ENCODE data around the gene ITPR2. TPM values are rescaled to one million over a fixed set of nuclear protein-coding genes. Genes with fewer than 3 reads are reported as not detected.
"Not testable (repeated sequence)": the region's sequence is repeated elsewhere in the genome, so short reads cannot be mapped to it uniquely, and the experiment has no call there.

ITPR2 gene
- total RNA-seq, 4 donors from 2014 or later: 32.6 to 87.5 (median 51.9) TPM

GRCh38 chr12:26730481-26731350 is 102.3 kb downstream of the ITPR2 start:
- no peaks in the 10 kb centered on the region for H3K4me1 ChIP-seq
- TF ChIP-seq POLR2A (IDR thresholded peaks at IDR 0.05) (no peak), CTCF (IDR thresholded peaks at IDR 0.05) (no peak)
- H3K4me3 ChIP-seq: no peak overlapping the region
- no peaks in the 10 kb centered on the region for H3K9me3 ChIP-seq
- no peak for DNase-seq
- H3K36me3 ChIP-seq: no peaks in the 10 kb centered on the region
- H3K27me3 ChIP-seq: no peaks in the 10 kb centered on the region
- H3K27ac ChIP-seq: no peak overlapping the region

- not testable (repeated sequence) for H3K4me3 ChIP-seq, H3K36me3 ChIP-seq, H3K4me1 ChIP-seq, H3K27ac ChIP-seq, DNase-seq, H3K9me3 ChIP-seq, H3K27me3 ChIP-seq
These were observed 103.8 kb downstream of the ITPR2 start for GRCh38 chr12:26729137-26729671.

- Histone ChIP-seq H3K4me3 (no peak overlapping the region), H3K4me1 (no peaks in the 10 kb centered on the region), H3K27ac (no peak overlapping the region), H3K9me3 (no peaks in the 10 kb centered on the region), H3K36me3 (no peaks in the 10 kb centered on the region), H3K27me3 (no peaks in the 10 kb centered on the region)
- TF ChIP-seq POLR2A (IDR thresholded peaks at IDR 0.05) (no peak), CTCF (IDR thresholded peaks at IDR 0.05) (no peak)
- no peak for DNase-seq
These were observed 104.6 kb downstream of the ITPR2 start for GRCh38 chr12:26728205-26729050.

GRCh38 chr12:26727482-26728204 is 105.4 kb downstream of the ITPR2 start:
- no peaks in the 10 kb centered on the region for H3K9me3 ChIP-seq
- no peak for TF ChIP-seq POLR2A (IDR thresholded peaks at IDR 0.05)
- no peak for TF ChIP-seq CTCF (IDR thresholded peaks at IDR 0.05)
- no peaks in the 10 kb centered on the region for H3K36me3 ChIP-seq
- no peak overlapping the region for H3K27ac ChIP-seq
- no peak for DNase-seq
- no peak overlapping the region for H3K4me3 ChIP-seq
- no peaks in the 10 kb centered on the region for H3K4me1 ChIP-seq
- H3K27me3 ChIP-seq: no peaks in the 10 kb centered on the region

- TF ChIP-seq POLR2A (IDR thresholded peaks at IDR 0.05) (no peak), CTCF (IDR thresholded peaks at IDR 0.05) (no peak)
- DNase-seq: no peak
- H3K27ac ChIP-seq: no peak overlapping the region
- no peaks in the 10 kb centered on the region for H3K27me3 ChIP-seq
- no peaks in the 10 kb centered on the region for H3K9me3 ChIP-seq
- no peak overlapping the region for H3K4me3 ChIP-seq
- no peaks in the 10 kb centered on the region for H3K36me3 ChIP-seq
- H3K4me1 ChIP-seq: no peaks in the 10 kb centered on the region
These were observed 106.0 kb downstream of the ITPR2 start for GRCh38 chr12:26726956-26727355.

Measured in Peyer's patch (tissue), 4 donors.